ENCODE results near the gene PRPF40A. TPM values are rescaled to one million over a fixed set of nuclear protein-coding genes. Genes with fewer than 3 reads are reported as not detected.

The PRPF40A gene
- total RNA-seq, 1 donor from 2014 or later: 81.2 TPM

DNA sequence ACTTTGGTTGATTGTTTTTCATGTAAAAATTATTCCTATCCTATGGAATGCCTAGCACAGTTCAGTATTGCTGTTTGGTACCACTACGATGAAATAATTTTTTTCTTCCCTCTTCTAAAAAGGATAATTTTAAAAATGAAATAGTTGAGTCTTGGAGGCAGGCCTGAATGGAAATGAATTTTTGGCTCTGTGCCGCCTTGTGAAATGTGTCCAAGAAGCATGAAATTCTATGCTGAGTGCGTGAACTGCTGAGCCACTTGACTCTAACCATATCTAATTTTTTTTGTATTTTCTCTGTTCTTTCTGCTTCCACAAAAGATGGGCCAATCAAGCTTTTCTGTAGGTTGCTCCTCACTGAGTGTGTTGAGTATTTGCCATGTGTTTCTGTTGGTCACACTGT, 95.0 kb downstream of the PRPF40A start:
- DNase-seq (ENCODE audit: extremely low read depth, low read depth, low spot score): no peak

DNA sequence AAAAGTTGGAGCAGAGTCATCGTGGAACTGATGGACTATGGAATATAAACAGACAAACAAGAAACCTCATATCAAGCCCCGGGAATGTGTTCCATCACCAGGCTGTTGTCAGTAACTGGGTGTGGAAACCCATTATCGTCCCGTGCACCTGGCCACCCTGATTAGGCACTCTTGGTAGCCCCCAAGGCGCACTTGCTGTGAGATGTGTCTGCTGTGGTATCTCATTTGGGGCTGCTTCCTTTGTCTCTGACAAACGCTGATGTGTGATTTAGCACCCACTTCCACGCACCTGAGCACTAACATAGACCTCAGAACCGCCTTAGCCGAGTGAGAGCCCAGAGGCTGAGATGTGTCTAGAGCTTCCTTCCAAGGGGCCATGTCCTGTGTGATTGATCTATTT, 96.3 kb downstream of the PRPF40A start:
- DNase-seq (ENCODE audit: extremely low read depth, low read depth, low spot score): no peak

DNA sequence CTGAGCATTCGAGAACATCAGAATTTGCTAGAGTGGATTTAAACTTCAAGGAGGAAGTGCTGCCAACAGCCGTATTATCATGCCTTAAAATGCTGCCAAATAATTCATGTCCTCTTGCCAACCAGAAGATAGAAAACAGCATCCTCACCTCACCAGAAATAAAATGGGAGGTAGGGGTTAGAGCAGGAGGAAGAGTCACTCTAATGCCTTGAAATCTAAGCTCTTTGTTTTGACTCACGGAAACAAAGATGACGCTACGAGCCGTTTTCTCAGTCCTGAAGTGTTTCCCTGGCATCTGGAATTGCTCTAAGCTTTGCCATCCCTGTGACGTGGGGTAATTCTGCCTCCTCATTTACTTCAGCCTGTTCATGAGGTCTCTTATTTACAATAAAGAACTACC, 97.1 kb downstream of the PRPF40A start:
- no peak for DNase-seq (ENCODE audit: extremely low read depth, low read depth, low spot score)

DNA sequence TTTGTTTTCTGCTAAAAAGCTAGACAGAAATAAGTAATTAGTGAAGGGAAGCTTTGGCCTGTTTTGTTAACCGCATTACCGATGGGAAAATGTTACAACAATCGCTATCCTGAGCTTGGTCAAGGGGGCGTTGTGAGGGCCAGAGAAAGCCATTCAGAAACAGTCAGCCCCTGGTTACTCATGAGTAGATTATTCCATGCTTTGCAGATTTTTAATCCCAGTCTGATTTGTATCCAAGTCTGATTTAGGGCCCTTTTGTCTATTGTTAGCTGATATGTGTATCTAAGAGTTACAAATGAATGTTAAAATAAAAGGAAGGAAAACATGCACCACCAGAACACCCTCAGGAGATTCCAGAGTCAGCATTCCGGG, 99.1 kb downstream of the PRPF40A start:
- no peak for DNase-seq (ENCODE audit: extremely low read depth, low read depth, low spot score)

DNA sequence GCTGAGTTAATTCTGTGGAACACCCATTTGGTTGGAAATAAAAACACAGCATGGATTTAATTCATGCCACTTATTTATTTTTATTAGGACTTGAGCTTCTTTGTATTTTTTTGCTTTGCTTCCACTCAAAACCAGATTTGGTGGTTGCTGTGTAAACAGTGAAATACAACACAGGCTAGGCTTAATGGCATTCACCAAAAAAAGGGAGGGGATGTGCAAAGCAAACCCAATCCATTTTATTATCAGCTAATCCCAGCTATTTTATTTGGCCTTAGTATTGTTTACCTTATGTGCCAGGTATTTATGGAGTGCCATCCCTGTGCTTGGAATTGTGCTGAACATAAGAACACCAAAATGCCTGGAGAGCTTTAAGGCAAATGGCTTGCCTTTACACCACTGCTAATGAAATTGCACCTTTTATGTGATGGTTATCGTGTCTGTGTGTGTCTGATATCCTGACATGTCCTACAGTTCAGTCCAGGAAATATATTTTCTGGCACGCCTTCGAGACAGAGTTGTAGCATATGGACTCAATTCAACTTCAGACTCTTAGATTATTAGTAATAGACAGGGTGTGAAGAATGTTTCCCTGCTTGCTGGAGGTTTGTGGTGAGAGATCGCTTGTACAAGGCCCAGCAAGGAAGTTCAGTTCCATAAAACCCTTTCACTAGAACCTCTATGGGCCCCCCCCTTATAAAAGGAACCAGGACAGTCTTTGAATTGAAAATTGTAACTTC, 99.6 kb downstream of the PRPF40A start:
- no peak for DNase-seq (ENCODE audit: extremely low read depth, low read depth, low spot score)

DNA sequence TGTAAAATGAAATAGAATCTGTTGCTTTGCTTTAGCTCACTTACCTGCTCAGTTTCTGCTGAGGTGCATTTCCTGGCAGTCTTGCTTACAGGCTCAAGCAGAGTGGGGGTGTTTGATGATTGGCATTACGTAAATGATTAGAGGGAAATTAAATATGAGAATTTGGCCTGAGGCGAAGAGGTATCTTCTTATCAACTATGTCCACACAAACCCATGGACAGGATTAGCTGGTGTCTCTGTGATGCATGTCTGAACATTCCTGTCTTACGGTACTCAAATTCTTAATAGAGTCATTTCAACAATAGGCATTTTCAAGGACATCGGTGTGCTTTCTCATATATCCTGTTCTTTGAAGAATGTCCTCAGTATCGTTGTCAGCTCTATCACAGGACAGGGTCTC, 102.1 kb downstream of the PRPF40A start:
- DNase-seq (ENCODE audit: extremely low read depth, low read depth, low spot score): no peak

DNA sequence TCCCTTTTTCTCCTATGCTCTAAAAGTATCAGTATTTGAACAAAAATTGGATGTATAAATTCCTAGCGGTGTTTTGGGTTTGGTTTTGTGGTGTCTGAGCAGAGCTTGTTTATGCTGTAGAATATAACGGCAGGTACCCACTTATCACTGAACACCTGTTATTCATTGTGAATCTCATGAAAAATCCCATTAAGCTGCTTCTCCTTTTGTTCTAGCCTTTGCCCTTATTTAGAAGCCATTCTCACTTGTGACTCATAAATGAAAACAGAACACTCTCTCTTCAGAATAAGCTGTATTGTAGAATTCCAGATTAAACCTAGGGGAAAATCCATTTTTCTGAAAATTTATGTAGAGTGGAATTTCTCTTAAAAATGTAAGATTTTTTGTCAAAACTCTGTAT, 104.0 kb downstream of the PRPF40A start:
- DNase-seq (ENCODE audit: extremely low read depth, low read depth, low spot score): no peak

DNA sequence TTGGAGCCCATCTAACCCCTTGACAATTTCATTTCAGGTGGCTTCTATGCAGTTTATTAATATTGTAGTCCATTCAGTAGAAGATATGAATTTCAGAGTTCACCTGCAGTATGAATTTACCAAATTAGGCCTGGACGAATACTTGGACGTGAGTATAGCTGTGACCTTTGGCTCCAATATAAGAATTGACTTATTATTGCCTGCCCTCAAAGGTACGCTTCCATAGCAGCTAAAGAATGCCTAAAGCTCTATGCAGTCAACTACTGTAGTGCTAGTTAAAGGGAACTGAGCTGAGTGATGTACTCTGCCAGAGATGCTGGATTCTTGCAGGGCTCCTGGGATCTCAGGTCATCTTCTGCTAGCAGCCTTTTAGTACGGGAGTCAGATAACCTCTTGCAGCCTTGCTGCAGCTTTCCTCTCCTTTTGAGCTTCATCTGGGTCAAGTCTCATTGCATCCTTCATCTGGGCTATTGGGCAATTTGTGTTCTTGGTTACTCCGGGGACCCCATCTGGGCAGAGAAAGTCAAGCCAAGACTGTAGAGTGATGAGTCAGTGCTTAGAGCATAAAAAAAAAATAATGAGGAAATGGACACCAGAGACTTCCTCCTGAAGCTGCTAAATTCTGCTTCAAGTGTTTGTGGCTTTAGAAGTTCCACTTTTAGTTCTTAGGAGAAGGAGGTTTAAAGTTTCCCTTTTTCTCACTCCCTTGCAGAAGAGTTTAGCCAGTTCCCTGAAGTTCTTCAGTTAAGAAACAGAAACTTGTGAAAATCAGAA, 105.6 kb downstream of the PRPF40A start:
- DNase-seq (ENCODE audit: extremely low read depth, low read depth, low spot score): peak; percentile 25

DNA sequence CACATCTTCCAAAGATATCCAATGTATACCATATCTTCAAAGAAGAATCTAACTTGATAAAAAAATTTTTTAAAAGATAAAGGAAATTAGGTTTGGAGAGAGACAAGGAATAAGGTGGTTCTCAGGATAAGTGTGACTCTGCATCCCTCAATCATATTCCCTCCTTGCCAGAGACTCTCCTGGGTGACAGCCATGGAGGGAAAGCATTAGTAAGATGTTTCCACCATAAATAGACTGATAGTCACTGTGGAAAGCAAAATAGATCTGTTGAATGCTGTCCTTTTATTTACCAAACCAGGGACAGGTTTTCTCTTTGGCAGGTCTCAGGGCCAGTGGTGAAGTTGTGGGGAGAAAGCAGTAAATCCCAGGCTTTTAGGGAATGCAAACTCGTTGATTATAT, 107.6 kb downstream of the PRPF40A start:
- DNase-seq (ENCODE audit: extremely low read depth, low read depth, low spot score): no peak

DNA sequence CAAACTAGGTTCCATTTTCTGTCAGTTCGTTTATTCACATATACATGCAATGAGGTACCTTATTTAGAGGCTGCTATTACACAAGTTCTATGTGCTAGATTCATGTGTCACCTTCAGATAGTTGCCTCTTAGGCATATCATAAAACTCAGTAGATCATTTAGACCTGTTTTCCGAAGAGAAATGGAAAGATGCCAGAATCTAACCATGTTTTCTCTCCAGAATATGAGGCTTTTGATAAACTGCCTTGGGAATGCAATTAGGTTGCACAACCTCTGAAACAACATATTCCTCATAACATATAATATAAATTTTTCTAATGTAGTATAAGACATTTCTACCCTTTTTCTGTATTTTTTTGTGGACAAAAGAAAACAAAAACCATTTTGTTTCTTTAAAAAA, 108.1 kb downstream of the PRPF40A start:
- no peak for DNase-seq (ENCODE audit: extremely low read depth, low read depth, low spot score)

DNA sequence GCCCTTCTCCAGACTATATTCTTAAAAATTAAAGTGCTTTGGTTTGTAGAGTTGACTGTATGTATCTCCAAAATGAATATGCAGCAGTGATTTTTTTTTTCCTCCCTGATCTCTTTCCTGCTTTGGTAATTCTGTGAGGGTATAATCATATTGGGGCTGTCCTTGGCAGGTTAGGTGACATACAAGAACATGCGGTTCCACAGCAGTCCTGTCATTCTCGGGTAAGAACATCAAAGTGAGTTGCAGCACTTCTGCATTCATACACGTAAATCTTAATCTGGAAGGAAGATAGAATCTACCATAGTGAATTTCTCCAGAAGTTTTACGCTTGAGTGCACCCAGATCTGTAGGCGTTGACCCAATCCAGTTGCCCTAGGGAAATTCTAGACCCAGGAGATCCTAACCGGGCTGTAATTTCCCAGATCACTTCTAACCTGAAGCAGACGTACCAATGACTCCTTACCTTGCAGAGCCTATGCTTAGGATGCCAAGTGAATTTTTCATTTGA, 109.4 kb downstream of the PRPF40A start:
- no peak for DNase-seq (ENCODE audit: extremely low read depth, low read depth, low spot score)

DNA sequence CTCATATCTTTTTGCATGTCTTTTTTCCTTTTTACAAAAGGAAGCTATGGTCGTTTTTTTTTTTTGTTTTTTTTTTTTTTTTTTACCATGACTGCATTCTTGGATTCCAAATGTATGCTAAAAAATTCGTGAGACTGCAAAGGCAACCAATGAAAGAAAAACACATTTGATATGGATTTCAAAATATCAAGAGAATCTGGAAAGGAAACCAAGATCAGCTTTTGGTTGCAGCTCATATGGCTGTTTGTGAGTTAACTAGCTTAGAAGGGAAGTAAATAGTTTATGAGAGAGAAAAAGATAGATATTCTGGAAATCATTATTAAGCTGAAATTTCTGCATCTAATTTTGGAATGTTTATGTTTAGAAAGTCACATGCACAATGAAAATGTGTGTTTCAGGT, 110.3 kb downstream of the PRPF40A start:
- DNase-seq (ENCODE audit: extremely low read depth, low read depth, low spot score): no peak

DNA sequence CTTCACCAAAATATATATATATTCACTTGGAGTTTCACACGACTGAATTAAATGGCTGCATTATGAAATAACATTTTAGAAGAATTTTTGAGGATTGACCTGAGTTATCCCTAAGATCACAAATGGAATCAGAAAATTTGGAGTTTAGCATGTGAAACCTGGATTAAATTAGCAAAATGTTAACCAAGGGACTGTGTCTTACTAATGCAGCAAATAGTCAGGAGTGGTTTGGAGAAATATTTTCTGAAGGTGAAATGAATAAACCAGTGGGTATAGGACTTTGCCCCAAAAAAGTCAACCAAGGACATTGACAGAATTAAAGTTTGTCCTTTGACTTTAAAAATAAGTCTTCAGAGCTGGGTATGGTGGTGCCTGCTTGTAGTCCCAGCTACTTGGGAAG, 111.2 kb downstream of the PRPF40A start:
- DNase-seq (ENCODE audit: extremely low read depth, low read depth, low spot score): no peak

DNA sequence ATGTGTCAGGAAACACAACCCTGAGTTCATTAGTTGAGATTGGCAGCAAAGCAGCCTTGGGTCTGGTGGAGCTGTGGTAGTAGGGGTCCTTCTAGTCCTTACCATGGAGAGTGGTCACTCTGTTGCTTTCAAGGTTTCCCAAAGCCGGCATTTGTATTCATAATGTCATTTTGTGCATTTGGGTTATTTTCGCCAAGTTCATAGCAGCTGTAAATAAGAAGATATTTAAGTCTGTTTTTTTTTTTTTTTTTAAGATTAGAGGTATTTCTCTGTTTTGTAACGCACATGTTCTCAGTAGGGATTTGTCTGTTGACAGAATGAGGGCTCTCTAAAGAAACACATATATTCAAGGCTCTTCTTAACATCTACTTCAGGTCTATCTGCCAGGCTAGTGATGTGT, 114.1 kb downstream of the PRPF40A start:
- no peak for DNase-seq (ENCODE audit: extremely low read depth, low read depth, low spot score)

DNA sequence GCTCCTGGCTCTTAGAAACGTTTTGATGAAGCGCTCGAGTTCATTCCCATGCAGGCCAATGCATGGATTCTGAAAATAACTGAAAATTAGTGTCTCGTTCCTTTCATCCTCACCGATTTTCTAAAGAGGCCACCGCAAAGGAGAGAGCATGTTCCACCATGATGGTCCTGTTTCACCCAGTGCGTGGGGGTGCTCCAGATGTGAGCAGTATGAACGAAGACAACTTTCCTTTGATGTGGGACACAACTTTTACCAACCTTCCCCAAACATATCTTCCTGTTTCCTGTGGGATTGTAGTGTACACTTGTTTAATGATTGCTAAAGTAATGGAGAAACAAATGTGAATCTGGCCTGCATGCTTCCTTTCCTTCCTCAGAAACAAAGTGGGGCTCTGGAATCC, 114.5 kb downstream of the PRPF40A start:
- DNase-seq (ENCODE audit: extremely low read depth, low read depth, low spot score): no peak

Other genes starting within 250 kb of the PRPF40A start
- 26.0 and 29.2 TPM in 2 replicates for gene ARL6IP6, start 1.2 kb upstream of the PRPF40A start, total RNA-seq